ENCODE results near the gene SLC35D1.

- TF ChIP-seq CTCF (IDR thresholded peaks at IDR 0.05) (no peak), EZH2 (IDR thresholded peaks at IDR 0.05; ENCODE audit: borderline replicate concordance, insufficient read depth, low read depth, low read length, poor library complexity, severe bottlenecking) (no peak)
These were observed 1.0 kb downstream of the SLC35D1 start for GRCh38 chr1:67052741-67053534.
